COLO668 (cell line): Measurements from ENCODE around the gene SAMD3.
"Not testable (repeated sequence)": the region's sequence is repeated elsewhere in the genome, so short reads cannot be mapped to it uniquely, and the experiment has no call there.

Experiments used
- DNase-seq: peaks from one replicate; lab custom pipeline; 2025; ENCODE audit not compliant: unreplicated experiment; lab: John Stamatoyannopoulos, UW

Gene SAMD3

GRCh38 chr6:130222775-130223174 lies at the start of gene SAMD3:
Gene SAMD3 (minus strand): TSS chr6:130222951. CDS start chr6:130215273, 7,678 bp downstream.
- DNase-seq, result no peak

GRCh38 chr6:130269969-130270635 lies 47.4 kb upstream of the SAMD3 start:
- DNase-seq, result no peak

- not testable (repeated sequence) for DNase-seq
Measured at GRCh38 chr6:130265553-130265952, 42.8 kb upstream of the SAMD3 start.

DNA sequence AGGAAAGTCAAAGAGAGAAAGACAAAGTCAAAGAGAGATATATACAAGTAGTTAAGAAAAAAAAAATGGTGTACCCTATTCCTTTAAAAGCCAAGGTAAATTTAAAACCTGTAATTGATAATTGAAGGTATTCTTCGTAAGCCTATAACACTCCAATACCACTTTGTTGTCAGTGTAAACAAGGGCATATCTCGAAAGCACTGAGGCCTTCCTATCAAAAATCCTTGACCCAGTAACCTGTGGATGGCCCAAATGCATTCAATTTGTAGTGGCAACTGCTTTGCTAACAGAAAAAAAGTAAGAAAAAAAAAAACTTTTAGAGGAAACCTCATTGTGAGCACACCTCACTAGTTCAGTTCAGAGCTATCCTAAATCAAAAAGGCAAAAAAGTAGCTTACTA lies 39.3 kb upstream of the SAMD3 start:
- no peak for DNase-seq

DNA sequence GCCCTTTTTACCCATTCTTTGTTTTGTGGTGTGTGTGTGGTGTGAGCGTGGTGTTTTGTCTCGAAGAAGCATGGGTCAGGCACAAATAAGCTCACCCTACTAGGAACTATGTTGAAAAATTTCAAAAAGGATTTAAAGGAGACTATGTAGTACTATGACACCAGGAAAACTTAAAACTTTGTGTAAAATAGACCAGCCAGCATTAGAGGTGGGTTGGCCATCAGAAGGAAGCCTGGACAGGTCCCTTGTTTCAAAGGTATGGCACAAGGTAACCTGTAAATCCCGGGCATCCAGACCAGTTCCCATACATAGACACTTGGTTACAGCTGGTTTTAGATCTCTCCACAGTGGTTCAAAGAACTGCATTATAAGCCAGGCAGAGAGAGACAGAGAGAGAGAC lies 38.8 kb upstream of the SAMD3 start:
- not testable (repeated sequence) for DNase-seq

DNA sequence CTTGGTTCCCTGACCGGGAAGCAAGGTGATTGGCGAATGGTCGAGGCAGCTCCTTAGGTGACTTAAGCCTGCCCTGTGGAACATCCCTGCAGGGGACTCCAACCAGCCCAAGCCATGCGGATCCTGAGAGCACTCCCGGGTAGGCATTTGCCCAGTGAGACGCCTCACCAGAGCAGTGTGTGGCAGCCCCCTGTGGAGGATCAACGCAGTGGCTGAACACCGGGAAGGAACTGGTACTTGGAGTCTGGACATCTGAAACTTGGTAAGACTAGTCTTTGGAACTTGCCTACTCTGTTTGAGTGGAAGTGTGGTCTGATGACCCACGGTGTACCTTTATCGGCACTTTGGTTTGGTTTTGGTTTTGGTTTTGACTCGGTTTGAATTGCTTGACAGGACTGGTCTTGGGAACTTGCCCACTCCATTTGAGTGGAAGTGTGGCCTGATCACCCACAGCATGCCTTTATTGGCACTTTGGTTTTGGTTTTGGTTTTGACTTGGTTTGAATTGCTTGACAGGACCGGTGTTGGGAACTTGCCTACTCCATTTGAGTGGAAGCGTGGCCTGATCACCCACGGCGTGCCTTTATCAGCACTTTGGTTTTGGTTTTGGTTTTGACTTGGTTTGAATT lies 38.0 kb upstream of the SAMD3 start:
- DNase-seq, result not testable (repeated sequence)

- DNase-seq, result not testable (repeated sequence)
Measured at GRCh38 chr6:130260050-130260462, 37.3 kb upstream of the SAMD3 start.

DNA sequence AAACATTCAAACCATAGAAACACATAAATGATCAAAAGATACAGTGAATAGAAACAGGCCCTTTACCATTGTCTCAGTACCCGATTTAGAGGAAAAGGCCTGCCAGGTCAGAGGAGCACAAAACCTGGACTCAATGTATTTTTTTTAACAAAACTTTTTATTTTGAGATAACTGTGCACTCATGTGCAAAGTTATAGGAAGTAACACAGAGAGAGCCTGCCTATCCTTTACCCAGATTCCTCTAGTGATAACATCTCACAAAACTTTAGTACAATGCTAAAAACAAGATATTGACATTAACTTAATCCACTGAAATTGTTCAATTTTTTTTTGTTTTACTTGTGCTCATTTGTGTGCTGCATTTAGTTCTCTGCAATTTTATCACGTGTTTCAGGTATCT lies 36.8 kb upstream of the SAMD3 start:
- no peak for DNase-seq

DNA sequence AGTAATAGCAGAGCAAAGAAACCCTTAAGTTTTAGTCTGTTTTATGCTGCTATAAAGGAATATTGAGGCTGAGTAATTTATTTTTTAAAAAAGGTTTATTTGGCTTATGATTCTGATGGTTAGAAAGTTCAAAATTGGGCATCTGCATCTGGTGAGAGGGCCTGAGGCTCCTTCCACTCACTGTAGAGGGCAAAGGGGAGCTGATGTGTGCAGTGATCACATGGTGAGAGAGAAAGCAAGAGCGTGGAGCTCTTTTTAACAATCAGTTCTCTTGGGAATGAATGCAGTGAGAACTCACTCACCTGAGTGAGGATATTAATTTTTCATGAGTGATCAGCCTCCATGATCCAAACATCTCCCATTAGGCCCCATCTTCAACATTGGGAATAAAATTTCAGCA lies 36.4 kb upstream of the SAMD3 start:
- DNase-seq, result no peak

DNA sequence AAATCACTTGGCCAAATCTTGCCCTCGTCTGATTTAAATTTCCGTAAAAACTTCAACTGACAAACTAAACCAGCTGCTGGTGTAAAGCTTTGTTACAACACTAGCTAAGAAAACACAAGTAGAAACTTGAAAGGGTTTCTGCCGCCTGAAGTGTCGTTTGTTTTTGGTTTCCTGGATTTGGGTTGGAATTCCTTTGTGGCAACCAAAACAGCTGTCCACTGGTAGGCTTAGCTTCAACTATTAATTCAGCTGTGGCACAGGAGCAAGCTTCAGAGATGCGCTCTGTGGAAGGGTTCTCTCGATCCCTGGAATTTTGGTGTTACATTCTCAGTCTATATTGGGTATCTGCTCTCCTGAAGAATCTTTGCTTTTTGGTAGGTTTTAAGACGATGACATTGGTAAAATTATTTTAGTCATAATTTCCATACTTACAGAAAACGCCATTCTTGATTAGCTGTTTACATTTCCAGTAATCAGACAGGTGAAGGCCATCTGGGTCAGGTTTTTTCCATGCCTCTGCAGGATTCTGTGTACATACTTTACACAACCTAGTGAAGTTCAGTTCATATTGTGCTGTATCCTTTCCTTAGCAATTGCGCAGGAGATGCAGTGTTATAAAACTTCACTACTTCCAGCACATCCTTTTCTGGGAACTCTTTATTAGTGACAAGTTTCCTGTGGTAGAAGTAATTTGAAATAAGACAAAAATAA lies 29.9 kb upstream of the SAMD3 start:
- DNase-seq, result no peak

DNA sequence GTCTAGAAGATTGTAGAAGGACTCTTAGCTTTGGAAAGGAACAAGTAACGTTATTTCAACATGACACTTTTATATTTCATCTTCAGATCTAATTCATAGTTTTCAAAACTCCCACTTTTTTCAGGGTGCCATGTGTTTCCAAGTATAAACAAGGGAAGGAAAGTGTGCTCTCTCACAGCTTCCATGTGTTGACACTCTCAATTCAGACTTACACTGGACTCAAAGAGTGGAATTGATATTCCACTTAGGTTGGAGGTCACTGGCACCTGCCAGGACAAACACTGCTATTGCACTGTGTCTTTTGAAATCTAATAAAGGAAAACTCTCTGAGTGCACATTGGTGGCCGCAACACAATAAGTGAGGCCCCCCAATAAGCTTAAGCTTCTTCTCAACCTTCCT lies 22.5 kb upstream of the SAMD3 start:
- DNase-seq, result no peak

- no peak for DNase-seq
Measured at GRCh38 chr6:130244728-130245127, 22.0 kb upstream of the SAMD3 start.

- DNase-seq, result no peak
Measured at GRCh38 chr6:130240232-130240631, 17.5 kb upstream of the SAMD3 start.

- DNase-seq, result no peak
Measured at GRCh38 chr6:130239755-130240154, 17.0 kb upstream of the SAMD3 start.

DNA sequence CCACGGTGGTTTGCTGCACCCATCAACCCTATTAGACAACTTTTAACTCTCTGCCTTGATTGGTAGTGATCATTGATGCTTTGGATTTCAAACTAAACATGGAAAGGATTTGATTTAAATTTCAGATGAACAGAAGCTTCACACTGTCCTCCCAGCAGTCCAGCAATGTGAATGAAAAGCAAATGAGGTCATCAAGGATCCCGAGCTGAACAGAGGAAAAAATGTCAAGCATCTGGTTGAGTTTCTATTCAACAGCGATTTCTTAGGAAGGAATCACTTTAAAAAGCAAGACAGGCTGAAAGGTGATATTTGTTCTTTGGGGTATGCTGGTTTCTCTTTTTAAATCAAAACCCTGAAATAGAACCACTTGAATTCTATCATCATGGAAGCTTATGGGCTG lies 10.6 kb upstream of the SAMD3 start:
- no peak for DNase-seq

DNA sequence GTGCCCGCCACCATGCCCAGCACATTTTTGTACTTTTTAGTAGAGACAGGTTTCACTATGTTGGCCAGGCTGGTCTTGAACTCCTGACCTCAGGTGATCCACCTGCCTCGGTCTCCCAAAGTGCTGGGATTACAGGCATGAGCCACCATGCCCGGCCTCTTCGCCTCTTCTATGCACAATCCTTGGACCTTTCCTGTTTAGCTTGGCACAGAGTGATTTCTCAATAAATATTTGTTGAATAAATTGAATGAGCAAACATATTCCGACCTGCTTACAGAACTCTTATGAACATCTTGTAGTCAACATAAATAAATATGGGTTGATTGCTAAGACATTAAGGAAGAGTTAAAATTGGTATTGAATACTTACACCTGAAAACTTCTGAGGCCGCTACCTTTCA lies 7.8 kb upstream of the SAMD3 start:
- not testable (repeated sequence) for DNase-seq

GRCh38 chr6:130229645-130230044 lies 6.9 kb upstream of the SAMD3 start:
- DNase-seq, result no peak

GRCh38 chr6:130223508-130223907 lies 757 bp upstream of the SAMD3 start:
- no peak for DNase-seq

DNA sequence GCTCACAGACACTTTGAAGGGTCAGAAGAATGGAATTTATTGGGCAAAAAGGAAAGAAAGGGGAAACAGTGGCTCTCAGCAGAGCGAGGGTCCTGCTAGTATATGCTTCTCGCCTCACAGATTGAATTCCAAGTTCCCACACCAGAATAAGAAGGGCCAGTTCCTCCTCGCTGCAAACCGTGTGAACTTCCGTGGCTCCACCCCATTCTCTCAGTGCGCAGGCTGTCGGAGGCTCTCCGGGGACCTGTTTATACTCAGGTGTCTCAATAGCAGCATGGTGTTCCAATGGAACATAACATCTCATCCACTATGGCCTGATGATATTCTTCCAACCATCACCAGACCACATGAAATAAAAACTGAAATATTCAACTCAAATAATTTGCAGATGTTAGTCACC lies 4.6 kb downstream of the SAMD3 start:
- DNase-seq, result no peak

GRCh38 chr6:130216620-130217019 lies 6.1 kb downstream of the SAMD3 start:
- DNase-seq, result no peak

GRCh38 chr6:130215526-130215925 lies 7.2 kb downstream of the SAMD3 start:
- DNase-seq, result no peak

- DNase-seq, result no peak
Measured at GRCh38 chr6:130212215-130212874, 10.4 kb downstream of the SAMD3 start.
